ENCODE results near the gene TTC9.

- no peak for TF ChIP-seq CTCF (IDR thresholded peaks at IDR 0.05; ENCODE audit: insufficient read depth, low read length, poor library complexity, severe bottlenecking)
- TF ChIP-seq EZH2phosphoT487 (conservative IDR thresholded peaks at IDR 0.05; ENCODE audit: low read length) = no peak
These were observed 23.2 kb downstream of the TTC9 start for GRCh38 chr14:70664698-70665447.
